Cardiac fibroblast (primary cell): ENCODE data around the gene CDC25C.

Experiments
- DNase-seq, 2 donors: peaks; one replicate each; pipeline versions ENCODE4 v3.0.0 to v3.0.0-alpha.2; 2010; ENCODE audit warnings: low read depth in 2 of 2
- H3K4me3 ChIP-seq, 2 donors: replicated peaks in 1 of 2; 1 replicate in 1 of 2; 2 replicates in 1 of 2; pipeline ENCODE4 v1.5.1; 2011; ENCODE audit warnings: low read depth in 2 of 2, low read length in 2 of 2, mild to moderate bottlenecking in 2 of 2, moderate library complexity in 1 of 2
- TF ChIP-seq, protein P1 (sequence below): IDR thresholded peaks from one replicate; pipeline ENCODE4 v1.5.1; 2011; ENCODE audit warnings: low read depth, mild to moderate bottlenecking, low read length, inconsistent platforms

Gene CDC25C

DNA sequence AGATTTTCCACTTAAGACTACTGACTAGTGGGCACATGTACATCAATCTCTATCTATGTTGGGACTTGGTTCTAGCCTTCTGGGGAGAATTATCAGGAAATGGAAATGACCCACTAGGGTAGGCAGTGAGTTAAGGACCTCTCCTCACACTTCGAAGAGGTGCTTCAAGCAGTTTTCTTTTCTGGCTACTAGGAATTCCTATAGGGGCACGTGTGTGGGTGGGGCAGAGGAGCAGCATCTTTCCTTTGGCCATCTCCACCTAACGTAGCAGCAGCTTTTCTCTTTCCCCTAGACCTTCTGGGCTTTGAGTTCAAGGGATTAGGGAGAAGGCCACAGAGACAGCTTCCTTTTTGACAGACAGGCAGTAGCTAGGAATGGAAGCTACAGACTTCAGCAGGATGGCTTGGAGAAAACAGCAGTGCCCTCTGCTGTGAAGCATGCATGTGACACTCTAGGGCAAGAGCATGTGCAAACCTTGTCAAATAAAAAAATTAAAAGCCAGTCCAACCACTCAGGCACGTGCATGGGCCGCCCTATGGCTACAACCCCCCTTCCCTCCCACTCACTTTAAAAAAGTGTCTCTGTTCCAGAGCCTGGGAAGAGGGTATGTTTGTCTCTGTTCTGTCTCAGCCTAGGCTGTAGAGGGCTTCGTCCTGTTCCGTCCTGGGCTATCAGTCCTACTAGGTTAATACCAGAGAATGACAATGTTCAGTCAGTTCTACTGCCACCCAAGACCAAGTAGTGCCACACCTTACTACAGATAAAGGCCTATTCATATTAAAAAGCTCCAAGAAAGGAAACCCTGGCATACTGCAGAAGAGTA lies 48.5 kb downstream of the CDC25C start:
- DNase-seq, result peak; percentile 66 to 84
- TF ChIP-seq, protein P1, sequence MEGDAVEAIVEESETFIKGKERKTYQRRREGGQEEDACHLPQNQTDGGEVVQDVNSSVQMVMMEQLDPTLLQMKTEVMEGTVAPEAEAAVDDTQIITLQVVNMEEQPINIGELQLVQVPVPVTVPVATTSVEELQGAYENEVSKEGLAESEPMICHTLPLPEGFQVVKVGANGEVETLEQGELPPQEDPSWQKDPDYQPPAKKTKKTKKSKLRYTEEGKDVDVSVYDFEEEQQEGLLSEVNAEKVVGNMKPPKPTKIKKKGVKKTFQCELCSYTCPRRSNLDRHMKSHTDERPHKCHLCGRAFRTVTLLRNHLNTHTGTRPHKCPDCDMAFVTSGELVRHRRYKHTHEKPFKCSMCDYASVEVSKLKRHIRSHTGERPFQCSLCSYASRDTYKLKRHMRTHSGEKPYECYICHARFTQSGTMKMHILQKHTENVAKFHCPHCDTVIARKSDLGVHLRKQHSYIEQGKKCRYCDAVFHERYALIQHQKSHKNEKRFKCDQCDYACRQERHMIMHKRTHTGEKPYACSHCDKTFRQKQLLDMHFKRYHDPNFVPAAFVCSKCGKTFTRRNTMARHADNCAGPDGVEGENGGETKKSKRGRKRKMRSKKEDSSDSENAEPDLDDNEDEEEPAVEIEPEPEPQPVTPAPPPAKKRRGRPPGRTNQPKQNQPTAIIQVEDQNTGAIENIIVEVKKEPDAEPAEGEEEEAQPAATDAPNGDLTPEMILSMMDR, result peak; percentile 55
- H3K4me3 ChIP-seq, result no peak overlapping the region

DNA sequence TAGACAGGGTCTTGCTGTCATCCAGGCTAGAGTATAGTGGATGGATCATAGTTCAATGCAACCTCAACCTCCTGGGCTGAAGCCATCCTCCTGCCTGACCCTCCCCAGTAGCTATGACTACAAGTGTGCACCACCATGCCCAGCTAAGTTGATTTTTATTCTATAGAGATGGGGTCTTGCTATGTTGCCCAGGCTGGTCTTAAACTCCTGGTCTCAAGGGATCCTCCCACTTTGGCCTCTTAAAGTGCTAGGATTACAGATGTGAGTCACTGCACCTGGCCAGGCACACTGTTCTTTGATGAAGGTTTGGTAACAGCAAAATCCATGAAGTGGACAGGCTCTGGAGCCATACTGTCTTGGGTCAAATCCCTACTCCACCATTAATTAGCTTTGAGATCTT lies 50.7 kb downstream of the CDC25C start:
- TF ChIP-seq, protein P1, result no peak
- H3K4me3 ChIP-seq, result no peak overlapping the region
- DNase-seq, result no peak

DNA sequence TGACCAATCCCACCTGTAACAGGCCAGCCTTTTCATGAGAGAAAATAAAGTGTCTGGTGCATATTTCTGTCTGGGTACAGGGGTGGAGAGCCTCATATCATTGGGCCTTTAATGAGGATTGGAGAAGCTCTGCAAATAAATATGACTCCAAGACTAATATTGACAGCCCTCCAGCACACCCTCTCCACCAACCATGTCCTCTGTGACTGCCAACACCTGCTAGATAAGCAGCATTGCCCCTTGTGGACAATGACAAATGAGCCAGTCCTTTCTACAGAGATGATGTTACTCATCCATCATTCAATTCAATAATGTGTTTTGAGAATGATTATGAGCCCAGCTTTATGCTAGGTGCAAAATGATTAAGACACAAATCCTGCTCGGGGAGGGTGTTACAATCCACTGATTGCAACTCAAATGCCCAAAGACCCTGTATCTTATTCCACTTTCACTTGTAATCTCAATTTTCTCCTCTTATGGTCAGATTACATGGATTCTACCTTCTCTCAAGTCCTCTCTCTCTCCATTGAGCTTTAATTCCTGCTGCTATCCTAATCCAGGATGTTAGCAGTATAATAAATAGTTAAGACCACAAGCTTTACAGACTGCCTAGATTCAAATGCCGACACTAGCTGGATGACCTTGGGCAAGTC lies 55.1 kb downstream of the CDC25C start:
- TF ChIP-seq, protein P1, result no peak
- no peak overlapping the region for H3K4me3 ChIP-seq
- DNase-seq, result no peak

DNA sequence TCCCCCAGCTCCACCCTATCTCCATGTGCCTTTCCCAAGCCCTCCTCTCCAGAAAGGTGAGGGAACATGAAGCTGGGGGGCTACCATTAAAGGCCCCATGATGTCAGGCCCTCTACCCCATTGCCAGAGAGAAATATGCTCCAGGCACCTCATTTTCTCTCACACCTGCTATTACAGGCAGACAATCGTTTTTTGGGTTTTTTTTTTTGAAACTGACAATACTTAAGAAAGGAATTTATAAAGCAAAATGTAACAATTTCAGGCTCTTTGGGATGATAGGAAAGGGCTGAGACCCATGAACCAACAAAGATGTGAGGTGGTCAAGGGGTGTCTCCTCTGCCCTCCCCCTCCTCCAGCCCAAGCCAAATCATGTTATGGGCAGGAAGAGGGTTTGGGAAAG lies 55.7 kb downstream of the CDC25C start:
- DNase-seq, result no peak
- TF ChIP-seq, protein P1, result no peak
- H3K4me3 ChIP-seq, result no peak overlapping the region

DNA sequence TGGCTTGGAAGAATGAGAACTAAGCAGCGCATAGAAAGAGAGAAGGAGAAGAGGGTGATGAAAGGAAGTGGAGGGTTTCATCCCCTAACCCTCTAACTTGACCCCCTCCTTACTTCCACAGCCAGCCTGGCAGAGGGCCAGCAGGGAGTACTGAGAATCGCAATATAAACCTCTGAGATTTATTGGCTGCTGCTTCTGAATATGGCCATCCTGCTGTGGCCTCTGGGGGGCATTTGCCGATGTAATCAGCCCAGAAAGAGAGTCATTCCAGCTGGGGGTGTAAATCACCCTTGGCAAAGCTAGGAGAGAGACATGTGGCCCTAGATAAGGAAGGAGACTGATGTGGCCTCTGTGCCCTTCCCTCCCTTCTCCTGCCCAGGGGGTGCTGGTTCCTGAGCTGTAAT lies 56.2 kb downstream of the CDC25C start:
- H3K4me3 ChIP-seq, result no peak overlapping the region
- no peak for DNase-seq
- TF ChIP-seq, protein P1, result no peak

DNA sequence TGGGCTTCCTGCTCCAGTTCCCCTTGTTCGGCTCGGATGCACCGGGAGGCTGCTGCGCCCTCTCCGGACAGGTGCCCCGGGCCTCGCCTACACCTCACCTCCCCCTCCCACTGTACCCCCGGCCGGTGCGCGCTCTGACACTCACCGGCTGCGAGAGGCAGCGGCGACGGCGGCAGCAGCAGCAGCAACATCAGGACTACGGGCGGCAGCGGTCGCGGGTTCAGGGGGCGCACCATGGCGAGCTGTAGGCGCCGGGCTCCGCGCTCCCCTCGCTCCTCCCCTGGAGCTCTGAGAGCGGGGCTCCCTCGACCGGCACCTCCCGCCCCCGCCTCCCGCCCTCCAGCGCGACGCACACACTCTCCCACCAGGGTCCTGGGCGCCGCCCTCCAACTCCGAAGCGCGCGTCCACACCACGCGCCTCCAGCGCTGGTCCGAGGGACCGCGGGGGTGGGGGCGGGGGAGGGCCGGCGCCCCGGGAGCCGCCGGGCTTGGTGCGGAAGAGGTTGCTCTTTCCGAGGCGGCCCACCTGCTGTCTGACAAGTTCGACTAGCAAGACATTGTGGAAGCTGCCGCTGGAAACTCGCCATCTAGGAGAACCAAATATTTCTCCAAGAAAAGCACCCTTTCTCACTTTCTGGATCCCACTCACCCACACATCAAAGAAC lies 57.3 kb downstream of the CDC25C start, which contains the start of gene GFRA3:
Gene GFRA3, minus strand, starts transcription at position 433 of the 665 bp plus-strand sequence. Its CDS starts 197 bp downstream, at position 236.
- peak within 1 kb of the TSS; percentile 34 to 43 for H3K4me3 ChIP-seq
- TF ChIP-seq, protein P1, result no peak
- DNase-seq, result peak in 1 of 2 donors; percentile 14
